Stimulated activated CD4-positive, alpha-beta T cell treated with anti-CD3 and anti-CD28 coated beads, Interleukin-4, amount 100 ng/mL, for 48 hours (primary cell): ENCODE measurements around the gene CAV3.
"Not testable (repeated sequence)": the region's sequence is repeated elsewhere in the genome, so short reads cannot be mapped to it uniquely, and the experiment has no call there.

Experiments
- DNase-seq, 2 donors: peaks; one replicate each; pipeline ENCODE4 v3.0.0-alpha.2; 2020; ENCODE audit warnings: low read depth in 2 of 2

CAV3 gene

DNA sequence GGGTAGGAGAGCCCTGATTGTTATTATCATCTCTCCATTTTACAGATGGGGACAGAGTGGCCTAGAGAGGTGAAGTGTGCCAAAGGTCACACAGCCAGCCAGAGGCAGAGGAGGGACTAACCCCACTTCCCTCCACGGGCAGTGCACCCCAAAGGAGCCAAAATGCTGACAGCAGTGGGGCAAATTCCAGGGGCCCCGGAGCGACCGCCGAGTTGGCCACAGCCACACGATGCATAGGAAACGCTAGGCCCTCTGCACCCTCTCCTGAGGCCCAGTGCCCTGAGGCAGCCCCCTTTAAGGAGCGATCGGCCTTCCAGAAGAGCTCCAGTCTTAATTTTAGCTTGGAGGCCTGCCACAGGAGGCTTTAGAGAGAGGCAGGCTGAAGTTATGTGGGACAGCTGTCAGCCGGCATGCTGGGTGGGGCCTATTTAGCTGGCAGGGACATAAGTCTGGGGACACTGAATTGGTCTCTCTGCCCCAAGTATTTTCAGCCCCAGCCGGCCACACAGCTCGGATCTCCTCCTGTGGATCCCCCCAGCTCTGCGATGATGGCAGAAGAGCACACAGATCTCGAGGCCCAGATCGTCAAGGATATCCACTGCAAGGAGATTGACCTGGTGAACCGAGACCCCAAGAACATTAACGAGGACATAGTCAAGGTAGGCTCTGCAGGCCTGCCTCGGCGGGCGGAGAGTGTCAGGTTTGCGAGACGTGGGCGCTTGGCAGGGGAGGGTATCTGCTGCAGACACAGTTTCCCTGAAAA is at the start of gene CAV3:
TSS of gene CAV3 (plus strand) at position 471 of the 763 bp plus-strand sequence. CDS start at position 546, 75 bp downstream.
- no peak for DNase-seq

DNA sequence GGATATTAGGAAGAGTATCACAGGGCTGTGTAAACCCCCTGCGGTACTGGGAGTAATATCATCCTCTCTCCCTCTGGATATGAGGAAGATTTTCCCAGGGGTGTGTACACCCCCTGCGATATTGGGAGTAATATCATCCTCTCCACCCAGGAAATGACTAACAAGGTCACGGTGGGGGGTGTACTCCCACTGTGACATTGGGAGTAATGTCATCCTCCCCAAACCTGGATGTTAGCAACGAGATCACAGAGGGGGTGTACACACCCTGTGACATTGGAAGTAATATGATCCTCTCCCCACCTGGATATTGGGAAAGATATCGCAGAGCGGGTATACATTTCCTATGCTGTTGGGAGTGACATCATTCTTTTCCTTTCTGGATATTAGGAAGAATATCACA is 48.6 kb upstream of the CAV3 start:
- DNase-seq: not testable (repeated sequence)

DNA sequence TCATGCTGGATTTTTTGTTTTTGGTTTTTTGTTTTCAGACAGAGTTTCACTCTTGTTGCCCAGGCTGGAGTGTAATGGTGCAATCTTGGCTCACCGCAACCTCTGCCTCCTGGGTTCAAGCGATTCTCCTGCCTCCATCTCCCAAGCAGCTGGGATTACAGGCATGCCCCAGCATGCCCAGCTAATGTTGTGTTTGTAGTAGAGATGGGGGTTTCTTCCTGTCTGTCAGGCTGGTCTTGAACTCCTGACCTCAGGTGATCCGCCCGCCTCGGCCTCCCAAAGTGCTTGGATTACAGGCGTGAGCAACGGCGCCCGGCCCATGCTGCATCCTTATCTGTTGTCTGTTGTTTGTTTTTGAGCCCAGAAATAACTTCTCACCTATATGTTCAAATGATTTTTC is 42.3 kb upstream of the CAV3 start:
- not testable (repeated sequence) for DNase-seq

DNA sequence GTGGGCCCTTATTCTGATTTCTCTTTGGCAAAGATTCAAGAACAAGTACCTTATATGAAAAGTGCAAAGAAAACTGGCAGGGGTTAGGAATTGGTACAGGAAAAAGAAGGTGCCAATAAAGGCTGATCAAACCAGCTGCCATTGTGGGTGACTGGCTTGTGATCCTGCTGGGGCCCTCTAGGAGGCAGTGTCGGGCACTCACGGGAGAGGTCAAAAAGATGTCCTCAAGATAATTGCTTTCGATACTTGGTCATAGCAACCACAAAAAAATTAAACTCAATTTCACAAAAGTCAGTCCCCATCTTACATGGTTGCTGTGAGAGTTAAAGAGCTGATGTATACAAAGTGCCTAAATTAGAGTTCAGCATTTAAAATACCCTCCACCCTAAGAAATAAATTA is 31.0 kb upstream of the CAV3 start:
- DNase-seq: no peak

DNA sequence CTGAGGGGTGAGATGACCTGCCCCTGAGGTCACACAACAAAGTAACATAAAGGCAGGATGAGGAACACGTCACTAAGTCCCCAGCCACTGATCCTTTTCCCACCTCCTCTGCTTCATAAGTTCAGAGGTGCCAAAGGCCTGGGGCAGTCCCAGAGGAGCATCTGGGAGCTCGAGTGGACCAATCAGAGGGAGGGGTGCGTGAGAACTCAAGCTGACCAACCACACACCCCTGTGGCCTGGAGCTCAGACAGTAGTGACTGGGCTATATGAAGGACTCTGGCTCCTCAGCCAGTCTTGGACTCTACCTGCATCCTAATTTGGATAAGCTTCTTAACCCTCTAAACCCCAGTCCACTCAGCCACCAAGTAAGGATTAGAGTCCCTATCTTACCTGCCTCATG is 28.0 kb upstream of the CAV3 start:
- no peak for DNase-seq

DNA sequence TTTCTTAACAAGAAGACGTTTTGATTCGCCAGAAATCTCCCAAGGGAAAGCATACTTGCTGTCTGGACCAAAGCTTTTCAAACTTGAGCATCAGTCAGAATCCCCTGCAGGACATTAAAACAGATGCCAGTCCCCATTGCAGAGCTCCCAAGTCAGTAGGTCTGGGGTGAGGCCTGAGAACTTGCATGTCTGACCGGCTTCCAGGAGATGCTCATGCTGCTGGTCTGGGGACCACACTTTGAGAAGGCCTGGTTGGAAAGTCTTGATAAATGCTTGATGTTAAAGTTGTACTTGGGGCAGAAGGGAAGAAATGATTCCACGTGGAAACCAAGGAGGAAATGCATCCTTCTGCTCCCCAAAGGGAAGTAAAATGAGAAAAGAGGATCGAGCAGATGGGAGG is 24.3 kb upstream of the CAV3 start:
- DNase-seq: no peak

DNA sequence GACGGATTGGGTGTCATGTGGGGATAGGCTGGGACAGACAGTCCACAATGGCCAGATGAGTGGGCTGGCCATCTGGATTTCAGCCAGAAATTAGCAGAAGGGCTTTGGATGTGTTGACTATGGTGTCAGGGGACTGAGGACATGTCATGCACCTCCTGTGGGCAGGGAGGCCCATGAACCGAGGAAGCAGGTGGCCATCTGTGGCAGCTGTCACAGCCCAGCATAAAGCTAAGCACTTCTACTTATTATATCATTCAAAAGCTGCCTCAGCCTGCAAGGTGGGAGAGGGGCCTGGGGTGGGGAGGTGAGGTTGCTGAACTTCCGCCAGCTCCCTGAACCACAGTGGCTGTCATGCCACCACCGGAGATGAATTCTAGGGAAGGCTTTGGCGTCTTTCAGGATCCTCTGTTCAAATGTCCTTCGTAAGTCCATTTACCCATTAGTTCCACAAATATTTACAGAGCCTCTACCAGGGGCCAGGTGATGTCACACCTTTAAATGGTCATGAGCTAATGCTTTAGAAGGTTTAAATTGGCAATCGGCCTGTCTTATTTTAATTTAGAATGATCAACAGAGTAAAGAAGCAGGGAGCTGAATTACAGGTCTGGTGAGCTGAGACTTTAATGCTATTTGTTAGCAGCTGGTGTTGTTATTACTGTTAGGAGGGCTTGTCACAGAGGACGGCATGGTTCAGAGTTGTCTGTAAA is 23.6 kb upstream of the CAV3 start:
- DNase-seq: no peak

DNA sequence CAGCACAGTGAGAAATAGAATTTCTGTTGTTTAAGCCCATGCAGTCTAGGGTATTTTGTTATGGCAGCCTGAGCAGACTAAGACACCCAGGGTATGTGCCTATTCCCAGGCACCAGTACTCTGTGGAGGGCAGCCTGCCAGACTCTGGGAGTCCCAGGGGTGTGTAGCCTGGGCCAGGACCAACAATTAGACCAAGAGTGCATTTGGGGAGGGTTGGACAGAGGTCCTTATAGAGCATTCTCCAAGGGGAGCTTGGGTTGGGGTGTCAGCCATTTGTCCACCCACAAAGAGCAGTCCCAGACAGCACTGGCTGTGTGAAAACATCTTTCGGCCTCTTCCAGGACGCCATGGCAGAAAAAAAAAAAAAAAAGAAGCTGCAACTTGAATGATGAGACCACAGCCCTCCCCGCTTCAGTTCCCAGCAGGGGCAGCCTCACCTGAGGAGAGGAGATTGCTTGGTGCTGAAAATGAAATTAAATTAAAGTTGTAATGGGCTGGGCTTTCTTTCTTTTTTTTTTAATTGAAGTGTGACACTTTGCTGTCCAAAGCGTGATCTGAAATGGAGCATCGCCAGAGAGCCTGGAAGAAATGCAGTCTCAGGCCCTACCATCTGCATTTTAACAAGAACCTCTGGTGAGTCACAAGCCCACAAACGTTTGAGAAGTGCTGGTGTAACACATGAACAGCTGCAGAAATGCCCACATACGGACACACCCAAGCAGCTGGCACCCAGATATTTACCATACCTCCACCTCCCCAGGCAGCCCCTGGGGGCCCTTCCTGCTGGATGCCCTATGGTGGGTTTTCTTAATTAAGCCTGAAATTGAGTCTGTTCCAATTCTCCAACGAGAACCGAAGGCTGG is 21.3 kb upstream of the CAV3 start:
- no peak for DNase-seq

DNA sequence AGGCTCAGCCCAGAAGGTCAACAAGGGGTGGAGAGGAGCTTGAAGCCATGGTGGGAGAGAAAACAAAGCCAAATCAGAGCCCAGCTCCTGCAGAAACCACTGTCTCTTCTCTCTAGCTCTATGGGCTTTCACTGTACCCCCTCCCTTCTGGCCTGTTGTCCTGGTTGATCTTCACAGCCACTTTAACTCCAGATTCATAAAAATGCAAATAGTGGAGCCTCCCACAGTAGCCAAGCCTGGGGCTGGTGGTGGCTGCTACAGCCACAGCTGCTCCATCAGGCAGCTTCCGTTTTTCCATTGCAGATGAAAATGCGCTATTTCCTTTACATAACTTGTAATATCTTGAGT is 20.7 kb upstream of the CAV3 start:
- DNase-seq: no peak

DNA sequence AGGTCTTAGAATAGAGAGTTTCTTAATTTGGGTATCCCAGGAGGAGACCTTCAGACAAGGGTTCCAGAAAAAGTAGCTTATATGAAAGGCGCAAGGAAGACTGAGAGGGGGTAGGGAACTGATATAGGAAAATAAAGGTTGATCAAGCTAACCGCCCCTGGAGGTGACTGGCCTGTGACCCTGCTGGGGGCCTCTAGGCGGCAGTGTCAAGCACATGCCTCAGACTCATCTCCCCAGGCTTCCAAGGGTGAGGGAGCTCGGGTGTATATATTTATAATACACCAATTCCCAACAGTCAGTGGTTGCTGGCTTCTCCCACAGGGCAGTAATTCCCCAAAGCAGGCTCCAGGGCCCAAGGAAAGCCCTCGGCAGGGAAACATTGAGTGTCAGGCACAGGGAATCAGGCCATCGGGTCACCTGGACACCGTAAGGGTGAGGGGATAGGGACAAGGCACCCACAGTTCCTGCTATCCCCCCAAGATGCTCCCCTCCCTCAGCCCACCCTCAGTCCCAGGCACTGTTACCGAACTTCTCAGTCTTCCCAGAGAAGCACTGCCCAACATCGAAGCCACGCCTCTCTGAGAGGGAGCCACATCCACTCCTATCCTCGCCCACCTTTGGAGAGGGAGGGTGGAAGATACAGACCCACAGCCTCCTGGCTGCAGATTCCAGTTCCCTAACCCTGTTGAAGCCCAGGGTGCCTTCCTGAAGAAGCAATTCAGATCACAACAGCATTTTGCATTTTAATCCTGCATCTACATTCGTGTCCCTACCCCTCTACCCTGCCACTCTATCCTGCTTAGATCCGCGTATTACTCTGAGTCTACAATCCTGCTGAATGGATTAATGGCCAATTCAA is 19.5 kb upstream of the CAV3 start:
- no peak for DNase-seq

DNA sequence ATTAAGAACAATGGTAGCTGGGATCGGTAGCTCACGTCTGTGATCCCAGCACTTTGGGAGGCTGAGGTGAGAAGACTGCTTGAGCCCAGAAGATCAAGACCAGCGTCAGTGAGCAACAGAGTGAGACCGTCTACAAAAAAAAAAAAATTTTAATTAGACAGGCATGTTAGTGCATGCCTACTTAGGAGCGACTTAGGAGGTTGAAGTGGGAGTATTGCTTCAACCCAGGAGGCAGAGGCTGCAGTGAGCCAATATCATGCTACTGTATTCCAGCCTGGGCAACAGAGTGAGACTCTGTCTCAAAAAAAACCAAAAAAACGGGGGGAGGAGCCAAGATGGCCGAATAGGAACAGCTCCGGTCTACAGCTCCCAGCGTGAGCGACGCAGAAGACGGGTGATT is 17.8 kb upstream of the CAV3 start:
- not testable (repeated sequence) for DNase-seq

DNA sequence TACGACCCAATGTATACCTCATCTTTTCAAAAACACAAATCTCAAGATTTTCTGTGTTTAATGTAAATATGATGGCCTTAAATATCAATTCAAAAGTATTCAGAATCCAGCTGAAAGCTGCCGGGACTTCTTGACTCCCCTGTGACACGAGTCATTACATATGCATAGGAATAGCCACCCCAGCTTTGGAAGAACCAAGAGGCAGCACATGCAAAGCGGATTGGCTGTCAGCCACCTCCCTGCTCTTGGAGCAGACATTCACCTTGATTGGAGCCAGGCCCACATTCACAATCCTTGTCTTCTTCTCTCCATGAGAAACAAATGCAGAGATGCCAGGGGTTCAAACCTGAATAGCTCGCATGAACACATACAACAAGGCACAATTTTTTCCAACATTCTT is 10.8 kb upstream of the CAV3 start:
- DNase-seq: no peak

DNA sequence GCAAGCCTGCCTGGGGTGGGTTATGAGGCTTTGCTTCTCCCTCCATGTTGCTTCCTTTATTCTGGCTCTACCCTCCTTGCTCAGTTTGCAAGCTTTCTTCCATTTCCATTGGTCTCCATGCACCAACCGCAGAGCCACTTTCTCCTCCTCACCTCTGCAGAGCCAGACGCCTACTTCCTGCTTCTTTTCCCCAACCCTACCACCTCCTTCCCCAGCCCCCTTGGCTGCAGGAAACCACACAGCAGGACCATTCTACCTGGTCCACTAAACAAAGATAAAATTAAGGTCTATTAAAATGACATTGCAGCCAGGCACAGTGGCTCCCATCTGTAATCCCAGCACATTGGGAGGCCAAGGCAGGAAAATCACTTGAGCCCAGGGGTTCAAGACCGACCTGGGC is 10.0 kb upstream of the CAV3 start:
- no peak for DNase-seq

DNA sequence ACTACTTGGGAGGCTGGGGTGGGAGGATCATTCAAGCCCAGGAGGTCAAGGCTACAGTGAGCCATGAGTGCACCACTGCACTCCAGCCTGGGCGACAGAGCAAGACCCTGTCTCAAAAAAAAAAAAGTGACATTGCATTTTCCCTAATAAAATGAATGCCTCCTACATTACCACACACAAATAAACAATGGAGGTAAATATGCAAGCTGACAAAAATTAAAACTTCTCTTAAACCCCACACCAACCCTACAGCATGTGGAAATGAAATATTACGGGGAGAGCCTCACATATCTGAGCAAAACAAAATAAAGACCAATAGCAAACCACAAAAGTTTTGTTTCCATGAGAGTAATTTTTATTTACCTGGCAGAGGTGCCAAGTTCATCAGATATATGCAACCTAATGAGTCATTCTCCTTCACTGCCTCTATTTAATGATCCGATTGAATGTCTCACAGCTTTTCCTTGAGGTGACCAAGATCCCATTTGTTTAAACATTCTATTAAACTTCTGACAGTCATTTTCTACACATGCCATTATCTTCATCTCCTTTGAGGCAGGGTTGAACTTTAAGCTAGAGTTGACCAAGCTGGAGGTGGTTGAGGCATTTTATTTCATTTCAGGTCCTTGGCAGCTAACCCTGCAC is 9.4 kb upstream of the CAV3 start:
- DNase-seq: no peak

DNA sequence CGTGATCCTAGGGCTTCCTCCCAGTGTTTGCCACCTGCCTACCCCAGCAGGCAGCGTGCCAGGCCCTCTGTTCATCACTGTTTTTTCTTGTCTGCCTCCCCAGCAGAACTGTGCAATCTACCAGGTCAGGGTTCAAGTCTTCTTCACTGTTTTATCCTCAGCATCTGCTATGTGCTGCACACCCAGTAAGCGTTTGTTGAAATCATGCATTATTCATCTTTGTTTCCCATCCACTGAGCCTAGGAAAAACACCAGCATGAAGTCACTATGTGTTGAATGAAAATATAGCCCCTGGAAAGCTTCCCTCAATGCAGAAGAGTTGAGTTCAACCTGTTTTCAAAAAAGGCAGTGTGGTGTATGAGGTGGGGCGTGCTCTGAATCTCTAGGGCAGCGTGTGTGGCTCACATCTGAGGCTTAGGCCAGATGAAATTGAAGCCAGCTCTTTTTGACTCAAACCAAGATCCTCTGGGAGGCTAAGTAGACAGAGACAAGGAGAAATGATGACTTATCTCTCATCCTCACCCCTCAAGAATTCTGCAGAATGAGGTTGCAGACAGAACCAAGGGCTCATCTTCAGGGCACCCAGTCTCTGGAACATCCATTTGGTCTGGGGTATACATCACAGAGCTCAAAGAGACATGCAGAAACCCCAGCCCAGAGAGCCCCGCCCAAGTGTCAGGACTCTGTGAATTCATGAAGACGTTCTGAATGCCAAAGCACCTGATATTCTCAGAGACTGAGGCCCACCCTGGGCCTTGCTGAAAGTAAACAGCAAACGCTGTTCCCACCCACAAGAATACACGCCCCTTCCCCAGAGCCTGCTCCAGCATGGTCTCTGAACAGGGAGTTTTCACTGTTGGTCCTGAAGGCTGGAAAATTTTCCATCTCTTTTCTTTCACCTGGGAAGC is 5.7 kb upstream of the CAV3 start:
- DNase-seq: no peak

DNA sequence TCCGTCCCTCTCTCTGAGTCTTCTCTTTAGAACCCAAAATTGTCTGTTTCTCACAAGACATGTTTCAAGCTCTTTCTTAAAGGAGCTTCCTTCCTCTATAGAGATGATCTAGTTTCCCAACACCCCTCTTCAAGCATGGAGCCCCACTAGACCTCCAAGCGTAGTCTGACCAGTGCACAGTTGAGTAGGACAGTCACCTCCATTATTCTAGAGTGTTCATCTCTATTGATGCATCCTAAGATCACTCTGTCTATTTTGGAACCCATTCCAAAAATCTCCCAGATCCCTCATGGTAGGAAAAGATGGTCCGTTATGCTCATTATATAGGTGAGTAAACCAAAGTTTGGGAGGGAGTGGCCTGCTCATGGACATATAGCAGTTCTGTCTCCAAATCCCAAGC is 4.1 kb upstream of the CAV3 start:
- no peak for DNase-seq

DNA sequence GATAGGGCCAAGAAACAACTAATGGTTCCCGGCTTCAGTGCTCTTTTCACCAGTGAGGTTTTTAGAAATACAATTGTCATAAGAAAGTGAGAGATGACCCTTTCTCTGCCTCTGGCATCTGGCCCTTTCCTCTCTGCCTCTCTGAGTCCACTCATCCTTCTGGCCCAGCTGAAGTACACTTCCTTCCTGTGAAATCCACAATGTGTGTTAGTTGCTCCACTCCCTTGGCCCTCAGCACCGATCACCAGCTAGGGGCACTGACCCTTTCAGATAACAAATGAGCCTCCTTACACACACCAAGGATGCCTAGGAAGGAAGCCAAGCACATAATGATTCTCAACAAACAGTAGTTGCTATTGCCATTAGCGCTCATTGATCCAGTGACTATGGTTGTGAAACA is 2.9 kb upstream of the CAV3 start:
- no peak for DNase-seq

DNA sequence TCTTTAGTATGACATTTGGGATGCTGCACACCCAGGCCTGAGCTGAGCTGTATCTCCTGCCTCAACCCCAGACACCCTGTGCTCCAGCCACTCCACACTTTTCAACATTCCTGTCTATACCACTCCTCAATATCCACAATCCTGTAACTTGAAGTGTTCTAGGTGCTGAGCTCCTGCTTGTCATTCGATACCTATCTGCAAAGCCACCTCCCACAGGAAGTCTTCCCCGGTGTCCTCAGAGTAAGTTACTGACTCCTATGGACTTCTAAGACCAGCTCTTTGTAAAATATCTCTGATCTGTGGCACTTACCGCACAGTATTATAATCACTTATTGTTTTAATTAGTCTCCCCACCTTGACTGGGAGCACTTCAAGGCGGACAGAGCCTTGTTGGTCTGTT is 1.2 kb upstream of the CAV3 start:
- no peak for DNase-seq

DNA sequence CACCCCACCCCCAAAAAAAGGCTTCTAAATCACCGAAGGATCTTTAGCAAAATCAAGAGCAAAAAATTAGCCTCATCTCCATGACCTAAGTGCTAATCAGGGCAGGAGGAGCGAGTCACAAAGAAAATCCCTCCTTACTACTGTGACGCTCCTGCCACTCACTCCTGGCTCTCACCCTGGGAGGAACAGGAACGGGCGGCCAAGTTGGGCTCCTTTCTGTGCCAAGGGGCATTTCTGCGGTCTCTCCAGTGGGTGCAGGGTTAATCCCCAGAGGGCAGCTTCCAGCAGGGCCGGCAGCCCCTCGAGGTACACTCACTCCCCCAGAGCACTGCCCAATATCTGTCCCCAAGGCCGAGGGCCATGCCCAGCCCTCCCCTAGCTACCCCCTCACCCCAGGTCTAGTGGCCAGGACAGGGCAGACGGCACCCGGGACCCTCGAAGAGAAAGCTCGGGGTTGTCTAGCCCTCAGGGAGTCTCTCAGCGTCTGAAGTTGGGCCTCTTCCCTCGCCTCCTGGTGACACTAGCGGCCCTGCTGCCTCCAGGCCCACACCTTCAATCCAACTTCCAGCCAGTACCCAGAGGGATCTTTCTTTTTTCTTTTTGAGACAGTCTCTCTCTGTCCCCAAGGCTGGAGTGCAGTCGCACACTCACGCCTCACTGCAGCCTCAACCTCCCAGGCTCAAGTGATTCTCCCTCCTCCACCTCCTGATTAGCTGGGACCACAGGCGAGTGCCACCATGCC is 706 bp downstream of the CAV3 start:
- no peak for DNase-seq
